ENCODE data around the gene MDH1. TPM values are rescaled to one million over a fixed set of nuclear protein-coding genes. Genes with fewer than 3 reads are reported as not detected.

Gene MDH1
- total and polyA plus RNA-seq, 4 donors = 75.6 to 210 (median 118) TPM

GRCh38 chr2:63539416-63540162 lies 49.2 kb upstream of the MDH1 start:
- TF ChIP-seq FOXA2 (IDR thresholded peaks at IDR 0.05) = no peak
- TF ChIP-seq, protein P1, sequence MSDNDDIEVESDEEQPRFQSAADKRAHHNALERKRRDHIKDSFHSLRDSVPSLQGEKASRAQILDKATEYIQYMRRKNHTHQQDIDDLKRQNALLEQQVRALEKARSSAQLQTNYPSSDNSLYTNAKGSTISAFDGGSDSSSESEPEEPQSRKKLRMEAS (IDR thresholded peaks at IDR 0.05) = no peak
- no peak for TF ChIP-seq YY1 (IDR thresholded peaks at IDR 0.05)
- no peak for TF ChIP-seq ZBTB33 (IDR thresholded peaks at IDR 0.05)
- no peak for TF ChIP-seq HNF4A (conservative IDR thresholded peaks at IDR 0.05)
- no peak for TF ChIP-seq REST (IDR thresholded peaks at IDR 0.05)
- no peak for TF ChIP-seq TAF1 (conservative IDR thresholded peaks at IDR 0.05)
- no peak for TF ChIP-seq ATF3 (IDR thresholded peaks at IDR 0.05)
- TF ChIP-seq JUND (IDR thresholded peaks at IDR 0.05) = no peak
- TF ChIP-seq FOXA1 (IDR thresholded peaks at IDR 0.05) = no peak
- no peak for TF ChIP-seq RAD21 (IDR thresholded peaks at IDR 0.05)
- no peak for TF ChIP-seq EGR1 (IDR thresholded peaks at IDR 0.05; ENCODE audit: low read depth in 2 of 2)
- WGBS = 98% methylated on average over 6 of the region's 6 CpGs
- Histone ChIP-seq H3K4me3 (ENCODE audit: low read depth in 1 of 3, low read length in 3 of 3) (no peak overlapping the region), H3K36me3 (ENCODE audit: control insufficient read depth in 4 of 4, insufficient read depth in 3 of 4, low read depth in 1 of 4, low read length in 3 of 4) (no peaks in the 10 kb centered on the region), H3K4me1 (ENCODE audit: control insufficient read depth in 4 of 4, insufficient read depth in 4 of 4, low read length in 3 of 4) (no peaks in the 10 kb centered on the region), H3K9me3 (ENCODE audit: control insufficient read depth in 4 of 4, low read length in 3 of 4) (no peaks in the 10 kb centered on the region), H3K9ac (ENCODE audit: low read depth in 1 of 2, low read length in 2 of 2) (no peak overlapping the region), H3K27ac (ENCODE audit: low read depth in 1 of 2, low read length in 2 of 2) (no peak overlapping the region), H3K27me3 (ENCODE audit: control insufficient read depth in 4 of 4, insufficient read depth in 4 of 4, low read length in 3 of 4) (no peaks in the 10 kb centered on the region)
- no peak for DNase-seq (ENCODE audit: low spot score)

DNA sequence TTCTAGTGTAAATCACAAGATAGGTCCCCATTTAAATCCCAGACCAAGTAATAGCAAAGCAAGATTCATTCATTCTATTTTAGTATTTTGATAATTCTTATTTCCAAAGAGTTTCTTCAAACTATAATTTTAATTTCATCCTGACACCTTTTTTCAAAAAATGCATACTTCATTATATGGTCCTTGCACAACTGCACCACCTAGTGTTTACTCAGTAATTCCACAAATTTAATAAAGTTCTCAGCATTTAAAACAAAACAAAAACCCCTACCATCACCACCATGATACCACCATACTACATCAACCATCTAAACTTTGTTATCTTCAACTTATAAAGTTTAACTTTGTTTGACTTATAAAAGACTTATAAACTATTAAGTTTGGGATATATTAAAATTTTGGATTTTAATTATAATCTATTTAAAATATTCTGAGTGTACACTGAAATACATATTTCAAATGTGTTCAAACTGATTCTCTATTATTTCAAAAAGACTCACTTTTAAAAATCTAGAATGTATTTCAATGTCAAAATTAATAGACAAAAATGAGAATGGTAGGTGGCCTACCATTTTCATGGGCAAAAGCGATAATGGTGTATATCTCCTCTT lies 44.6 kb upstream of the MDH1 start:
- TF ChIP-seq ZBTB33 (IDR thresholded peaks at IDR 0.05) (no peak), RAD21 (IDR thresholded peaks at IDR 0.05) (peak; percentile 41 to 56)
- H3K27ac ChIP-seq (ENCODE audit: low read depth in 1 of 2, low read length in 2 of 2) = no peak overlapping the region
- no peaks in the 10 kb centered on the region for H3K9me3 ChIP-seq (ENCODE audit: control insufficient read depth in 4 of 4, low read length in 3 of 4)
- H3K4me3 ChIP-seq (ENCODE audit: low read depth in 1 of 3, low read length in 3 of 3) = no peak overlapping the region
- H3K27me3 ChIP-seq (ENCODE audit: control insufficient read depth in 4 of 4, insufficient read depth in 4 of 4, low read length in 3 of 4) = no peaks in the 10 kb centered on the region
- H3K36me3 ChIP-seq (ENCODE audit: control insufficient read depth in 4 of 4, insufficient read depth in 3 of 4, low read depth in 1 of 4, low read length in 3 of 4) = no peaks in the 10 kb centered on the region
- 100% methylated on average over 1 of the region's 1 CpG for WGBS
- no peak overlapping the region for H3K9ac ChIP-seq (ENCODE audit: low read depth in 1 of 2, low read length in 2 of 2)
- DNase-seq (ENCODE audit: low spot score) = no peak
- no peaks in the 10 kb centered on the region for H3K4me1 ChIP-seq (ENCODE audit: control insufficient read depth in 4 of 4, insufficient read depth in 4 of 4, low read length in 3 of 4)
